Breast epithelium (tissue), 4 donors: ENCODE data around the gene PHF21B. TPM values are rescaled to one million over a fixed set of nuclear protein-coding genes. Genes with fewer than 3 reads are reported as not detected.

ENCODE experiments used
- DNase-seq, 2 donors: peaks; one replicate each; pipeline ENCODE4 v3.0.0-alpha.2; 2019; ENCODE audit warnings: low spot score in 2 of 2
- H3K27ac ChIP-seq, 2 donors: fragments of 200-600 bp; sonication (generic) in 1 of 2; one replicate each; pipeline ENCODE4 v1.5.1; 2016 to 2019; ENCODE audit warnings: mild to moderate bottlenecking in 1 of 2
- H3K27me3 ChIP-seq, 2 donors: fragments of 200-600 bp; sonication (generic) in 1 of 2; one replicate each; pipeline versions ENCODE4 v1.5.1 to v1.6.0; 2017 to 2019; ENCODE audit warnings: control low read depth in 1 of 2, mild to moderate bottlenecking in 1 of 2
- H3K36me3 ChIP-seq: fragments of 200-600 bp; one replicate; pipeline ENCODE4 v1.5.1; 2019
- H3K4me1 ChIP-seq, 2 donors: fragments of 200-600 bp; sonication (generic); one replicate each; pipeline ENCODE4 v1.5.1; 2016 to 2019; ENCODE audit warnings: control low read depth in 1 of 2
- H3K4me3 ChIP-seq, 3 donors: fragments of 200-600 bp; sonication (generic); 1 replicate in 2 of 3; 2 replicates in 1 of 3; pipeline ENCODE4 v1.5.1; 2016 to 2019; ENCODE audit warnings: mild to moderate bottlenecking in 3 of 3, moderate library complexity in 2 of 3
- H3K9me3 ChIP-seq, 2 donors: fragments of 200-600 bp; sonication (generic) in 1 of 2; one replicate each; pipeline ENCODE4 v1.5.1; 2016 to 2019; ENCODE audit warnings: control low read depth in 1 of 2
- CTCF ChIP-seq, 3 donors: fragments of 450-650 bp; IDR thresholded peaks; one replicate each; pipeline ENCODE4 v1.5.1; 2016 to 2017; ENCODE audit warnings: antibody characterized with exemption in 3 of 3, mild to moderate bottlenecking in 3 of 3, moderate library complexity in 3 of 3
- POLR2A ChIP-seq: fragments of 450-650 bp; IDR thresholded peaks from one replicate; pipeline ENCODE4 v1.6.1; 2016; ENCODE audit warnings: antibody characterized with exemption, mild to moderate bottlenecking, moderate library complexity
- POLR2AphosphoS5 ChIP-seq, 3 donors: sonication (generic); formaldehyde crosslinking; IDR thresholded peaks; one replicate each; pipeline ENCODE4 v1.6.1; 2017; ENCODE audit warnings: antibody characterized with exemption in 3 of 3
- intact Hi-C: fragments of 100-400 bp; cut with DNase I; formaldehyde crosslinking; loops from one replicate; pipeline ENCODE4 v1.15.1; 2023; ENCODE audit warnings: low total_unique reads
- total RNA-seq, 3 donors: library from RNA; depleted of rRNA; stranded (reverse); fragments of >200 nt; gene quantifications; one replicate each; pipeline ENCODE4 v1.1.0, GENCODE V29; 2016

The PHF21B gene
- total RNA-seq, 3 donors from 2014 or later = 3.6 to 4.1 TPM; not detected in 1

- Histone ChIP-seq H3K27ac (no peak overlapping the region), H3K4me1 (no peaks in the 10 kb centered on the region), H3K27me3 (no peaks in the 10 kb centered on the region), H3K36me3 (no peaks in the 10 kb centered on the region), H3K4me3 (no peak overlapping the region), H3K9me3 (peaks cover 5 to 6% of the 10 kb centered on the region in 2 donors)
- intact Hi-C loops = loop anchor here (5.0 kb wide), 1 partner anchor 913 kb away; no protein-coding TSS in a partner anchor
- peak in 1 of 2 donors; percentile 47 for DNase-seq
- TF ChIP-seq POLR2AphosphoS5 (IDR thresholded peaks at IDR 0.05) = no peak
- no peak for TF ChIP-seq POLR2A
- no peak for TF ChIP-seq CTCF (IDR thresholded peaks at IDR 0.05)
Observed at GRCh38 chr22:44895296-44896055, 114.3 kb downstream of the PHF21B start.

GRCh38 chr22:44894782-44895181, 115.0 kb downstream of the PHF21B start:
- no peak for TF ChIP-seq CTCF (IDR thresholded peaks at IDR 0.05)
- TF ChIP-seq POLR2AphosphoS5 (IDR thresholded peaks at IDR 0.05) = no peak
- TF ChIP-seq POLR2A = no peak
- no peaks in the 10 kb centered on the region for H3K27me3 ChIP-seq
- H3K4me3 ChIP-seq = no peak overlapping the region
- H3K4me1 ChIP-seq = no peaks in the 10 kb centered on the region
- no peaks in the 10 kb centered on the region for H3K9me3 ChIP-seq
- no peak overlapping the region for H3K27ac ChIP-seq
- peak in 1 of 2 donors; percentile 43 for DNase-seq
- H3K36me3 ChIP-seq = no peaks in the 10 kb centered on the region
- intact Hi-C loops = loop anchor here (5.0 kb wide), 1 partner anchor 912 kb away; no protein-coding TSS in a partner anchor

DNA sequence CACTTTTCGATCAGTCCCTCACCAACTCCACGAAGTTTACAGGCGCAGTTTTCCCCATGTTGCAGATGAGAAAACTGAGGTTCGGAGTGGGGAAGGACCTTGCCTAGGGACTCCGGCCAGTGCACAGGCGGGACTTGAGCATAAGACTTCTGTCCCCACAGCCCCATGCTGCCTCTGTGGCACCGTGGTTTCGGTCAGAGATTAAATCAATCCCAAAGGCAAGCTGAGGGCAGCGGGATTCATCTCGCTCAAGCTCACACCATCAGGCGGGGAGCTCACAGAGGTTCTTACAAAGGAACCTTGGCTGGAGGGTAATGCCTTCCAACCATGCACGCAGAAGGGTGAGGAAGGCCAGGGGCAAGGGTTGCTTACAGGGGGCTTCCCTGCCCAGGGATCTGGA, 115.5 kb downstream of the PHF21B start:
- DNase-seq = peak in 1 of 2 donors; percentile 27
- no peaks in the 10 kb centered on the region for H3K4me1 ChIP-seq
- H3K9me3 ChIP-seq = no peaks in the 10 kb centered on the region
- no peak overlapping the region for H3K27ac ChIP-seq
- no peak overlapping the region for H3K4me3 ChIP-seq
- TF ChIP-seq CTCF (IDR thresholded peaks at IDR 0.05) (no peak), POLR2AphosphoS5 (IDR thresholded peaks at IDR 0.05) (no peak), POLR2A (no peak)
- intact Hi-C loops = no loop called here
- no peaks in the 10 kb centered on the region for H3K27me3 ChIP-seq
- no peaks in the 10 kb centered on the region for H3K36me3 ChIP-seq

DNA sequence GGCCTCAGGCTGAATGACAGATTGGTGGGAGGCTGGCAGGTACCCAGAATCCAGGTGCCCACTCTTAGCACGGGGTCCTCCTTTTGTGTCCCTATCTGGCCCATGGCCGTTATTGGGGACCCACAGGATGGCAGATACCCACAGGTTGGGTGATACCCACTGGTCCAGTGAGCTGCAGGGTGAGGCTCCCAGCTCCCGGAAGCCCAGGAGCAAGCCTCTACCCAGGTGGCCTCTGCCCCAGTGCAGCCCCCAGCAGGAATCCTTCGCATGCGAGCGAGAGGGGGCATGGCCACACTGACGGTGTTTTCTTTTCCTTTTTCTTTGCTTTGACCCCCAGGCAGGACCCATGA, 116.1 kb downstream of the PHF21B start:
- no peak overlapping the region for H3K27ac ChIP-seq
- intact Hi-C loops = no loop called here
- H3K4me3 ChIP-seq = no peak overlapping the region
- no peaks in the 10 kb centered on the region for H3K36me3 ChIP-seq
- DNase-seq = peak in 1 of 2 donors; percentile 2
- H3K4me1 ChIP-seq = no peaks in the 10 kb centered on the region
- TF ChIP-seq POLR2A (no peak), CTCF (IDR thresholded peaks at IDR 0.05) (no peak), POLR2AphosphoS5 (IDR thresholded peaks at IDR 0.05) (no peak)
- no peaks in the 10 kb centered on the region for H3K27me3 ChIP-seq
- H3K9me3 ChIP-seq = no peaks in the 10 kb centered on the region
